AG09319 (cell line): ENCODE measurements around the gene VTI1A.

Experiments
- DNase-seq: peaks from one replicate; pipeline ENCODE4 v3.0.0-alpha.2; 2010; ENCODE audit warnings: low read depth; ENCODE audit errors: extremely low read depth
- CTCF ChIP-seq: IDR thresholded peaks from 2 replicates; pipeline ENCODE4 v1.5.1; 2011; ENCODE audit warnings: low read depth, mild to moderate bottlenecking, inconsistent platforms, low read length, moderate library complexity

VTI1A gene

GRCh38 chr10:112799038-112799437 lies 352.0 kb downstream of the VTI1A start:
- DNase-seq = no peak
- no peak for TF ChIP-seq CTCF

GRCh38 chr10:112799726-112800510 lies 352.9 kb downstream of the VTI1A start:
- DNase-seq = no peak
- no peak for TF ChIP-seq CTCF

- no peak for TF ChIP-seq CTCF
- no peak for DNase-seq
Observed at GRCh38 chr10:112801004-112801403, 354.0 kb downstream of the VTI1A start.

DNA sequence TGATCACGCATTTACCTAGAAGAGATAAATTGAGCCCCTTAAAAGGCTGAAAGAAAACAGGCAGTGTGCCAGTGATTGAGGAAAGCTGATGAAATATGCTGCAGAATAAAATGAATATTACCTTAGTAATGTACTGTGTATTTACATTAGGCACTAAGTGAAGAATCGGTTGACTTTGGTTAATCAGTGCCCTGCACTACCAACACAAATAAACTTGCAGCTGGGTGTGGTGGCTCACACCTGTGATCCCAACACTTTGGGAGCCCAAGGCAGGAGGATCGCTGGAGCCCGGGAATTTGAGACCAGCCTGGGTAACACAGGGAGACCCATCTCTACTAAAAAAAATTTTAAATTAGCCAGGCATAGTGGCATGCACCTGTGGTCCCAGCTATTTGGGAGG lies 354.7 kb downstream of the VTI1A start:
- TF ChIP-seq CTCF = no peak
- no peak for DNase-seq

GRCh38 chr10:112802411-112803022 lies 355.5 kb downstream of the VTI1A start:
- DNase-seq = no peak
- no peak for TF ChIP-seq CTCF

DNA sequence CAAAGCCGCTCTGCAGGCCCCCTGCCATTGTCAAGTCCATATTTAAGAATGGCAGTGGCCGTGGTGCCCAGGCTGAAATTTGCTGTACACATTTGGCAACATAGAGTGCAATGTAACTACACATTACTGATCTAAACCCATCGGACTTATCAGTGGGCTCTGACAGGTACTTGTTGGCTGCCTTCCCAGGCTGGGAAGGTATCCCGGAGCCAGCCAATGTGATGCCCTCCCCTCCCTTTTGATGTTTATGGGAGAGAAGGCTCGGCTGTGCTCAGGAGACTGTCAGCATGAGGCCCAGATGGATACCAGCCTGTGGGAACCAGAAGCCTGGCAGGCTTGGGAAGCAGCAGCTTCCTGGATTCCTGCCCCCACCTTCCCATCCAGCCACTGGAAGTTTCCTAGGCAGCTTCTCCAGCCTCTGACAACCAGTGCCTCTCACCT lies 357.0 kb downstream of the VTI1A start:
- no peak for TF ChIP-seq CTCF
- DNase-seq = no peak

DNA sequence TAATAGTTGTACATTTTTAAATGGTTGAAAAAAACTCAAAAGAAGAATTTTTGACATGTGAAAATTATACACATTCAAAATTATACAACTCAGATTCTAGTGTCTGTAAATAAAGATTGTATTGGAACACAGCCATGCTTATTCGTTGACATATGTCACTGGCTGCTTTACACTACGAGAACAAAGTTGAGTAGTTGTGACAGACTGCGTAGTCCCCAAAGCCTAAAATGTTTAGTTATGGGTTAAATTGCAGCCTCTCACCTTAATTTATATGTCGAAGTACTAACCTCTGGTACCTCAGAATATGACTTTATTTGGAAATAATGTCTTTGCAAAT lies 358.2 kb downstream of the VTI1A start:
- no peak for TF ChIP-seq CTCF
- DNase-seq = no peak
